ENCODE results near the gene LRMDA. TPM values are rescaled to one million over a fixed set of nuclear protein-coding genes. Genes with fewer than 3 reads are reported as not detected.

LRMDA gene
- total and polyA plus RNA-seq, 10 of the 15 experiments (the other 5 are each of a cell fraction or from before 2014, with no cell fraction given), result 0.07 to 0.54 (median 0.29) TPM; not detected in 4

- Histone ChIP-seq H3K4me2 (ENCODE audit: control insufficient read depth, insufficient read depth) (no peak overlapping the region), H3K4me1 (ENCODE audit: control insufficient read depth, insufficient read depth, low read length) (peaks cover 3% of the 10 kb centered on the region; the same call in 1 of the 2 replicates), H3K79me2 (ENCODE audit: control insufficient read depth, insufficient read depth, low read length) (no peaks in the 10 kb centered on the region), H3K36me3 (ENCODE audit: control insufficient read depth in 2 of 2, insufficient read depth in 2 of 2, low read length in 1 of 2) (no peaks in the 10 kb centered on the region), H3K9ac (ENCODE audit: control insufficient read depth, insufficient read depth, low read length) (no peak overlapping the region), H2AFZ (ENCODE audit: control insufficient read depth, low read depth, low read length) (no peak overlapping the region), H3K4me3 (no peak overlapping the region), H3K27ac (ENCODE audit: control insufficient read depth, insufficient read depth) (no peak overlapping the region), H3K27me3 (replicated peaks in 1 of 2; ENCODE audit: control insufficient read depth in 2 of 2, insufficient read depth in 2 of 2, low read length in 1 of 2) (no peaks in the 10 kb centered on the region), H3K9me3 (replicated peaks; ENCODE audit: control insufficient read depth, insufficient read depth, low read length) (no peaks in the 10 kb centered on the region), H4K20me1 (ENCODE audit: control insufficient read depth, insufficient read depth) (no peaks in the 10 kb centered on the region)
- in situ Hi-C loops (cut with MboI) (no loop called here), intact Hi-C loops (cut with micrococcal nuclease; ENCODE audit: unreplicated experiment) (no loop called here)
- no TSS peak for BruUV-seq (replicated peaks)
- 44% methylated on average over 4 of the region's 4 CpGs for WGBS (ENCODE audit: insufficient coverage, insufficient replicate concordance, low lambda C conversion rate, missing lambda C conversion rate)
- no peak for ATAC-seq
- ChIA-PET CTCF (interaction anchor here (1.0 kb wide), 1 partner anchor 12 kb away, joined by 3 read pairs; no protein-coding TSS in a partner anchor), POLR2A (no interaction called here), RAD21 (ENCODE audit: unreplicated experiment) (interaction anchor here (1.4 kb wide), 1 partner anchor 13 kb away, joined by 3 read pairs; no protein-coding TSS in a partner anchor), SMC1A (ENCODE audit: uncharacterized antibody, unreplicated experiment) (interaction anchor here (1.2 to 2.1 kb wide), 3 partner anchors 12 to 147 kb away, joined by 3 to 8 read pairs (median 3); no protein-coding TSS in a partner anchor)
- TF ChIP-seq MXI1 (IDR thresholded peaks at IDR 0.05; ENCODE audit: low read depth, low read length), result no peak
- no peak for DNase-seq (ENCODE audit: low read depth, low spot score)
- no peak for FAIRE-seq
Observed at GRCh38 chr10:75617485-75618155, 186.2 kb downstream of the LRMDA start.

- Histone ChIP-seq H3K36me3 (ENCODE audit: control insufficient read depth in 2 of 2, insufficient read depth in 2 of 2, low read length in 1 of 2) (no peaks in the 10 kb centered on the region), H3K4me3 (no peak overlapping the region), H3K79me2 (ENCODE audit: control insufficient read depth, insufficient read depth, low read length) (no peaks in the 10 kb centered on the region), H4K20me1 (ENCODE audit: control insufficient read depth, insufficient read depth) (no peaks in the 10 kb centered on the region), H3K9ac (ENCODE audit: control insufficient read depth, insufficient read depth, low read length) (no peak overlapping the region), H3K9me3 (replicated peaks; ENCODE audit: control insufficient read depth, insufficient read depth, low read length) (no peaks in the 10 kb centered on the region), H3K4me1 (ENCODE audit: control insufficient read depth, insufficient read depth, low read length) (no peaks in the 10 kb centered on the region), H3K4me2 (ENCODE audit: control insufficient read depth, insufficient read depth) (no peak overlapping the region), H2AFZ (ENCODE audit: control insufficient read depth, low read depth, low read length) (no peak overlapping the region), H3K27ac (ENCODE audit: control insufficient read depth, insufficient read depth) (no peak overlapping the region), H3K27me3 (replicated peaks in 1 of 2; ENCODE audit: control insufficient read depth in 2 of 2, insufficient read depth in 2 of 2, low read length in 1 of 2) (no peaks in the 10 kb centered on the region)
- CTCF ChIA-PET, result no interaction called here
- WGBS (ENCODE audit: insufficient coverage, insufficient replicate concordance, low lambda C conversion rate, missing lambda C conversion rate), result 39% methylated on average over 3 of the region's 3 CpGs
- RAD21 ChIA-PET (ENCODE audit: unreplicated experiment), result interaction anchor here (0.5 to 1.5 kb wide), 3 partner anchors 10 to 168 kb away, joined by 3 to 5 read pairs (median 3); no protein-coding TSS in a partner anchor
- no peak for ATAC-seq
- BruUV-seq (replicated peaks), result no TSS peak
- FAIRE-seq, result no peak
- SMC1A ChIA-PET (ENCODE audit: uncharacterized antibody, unreplicated experiment), result interaction anchor here (0.6 to 1.7 kb wide), 12 partner anchors 8 to 258 kb away, joined by 3 to 6 read pairs (median 4); partner anchors contain the start of gene ZNF503
- POLR2A ChIA-PET, result interaction anchor here (1.1 kb wide), 1 partner anchor 11 kb away, joined by 3 read pairs; no protein-coding TSS in a partner anchor
- intact Hi-C loops (cut with micrococcal nuclease; ENCODE audit: unreplicated experiment) (no loop called here), in situ Hi-C loops (cut with MboI) (no loop called here)
- no peak for DNase-seq (ENCODE audit: low read depth, low spot score)
- no peak for TF ChIP-seq E4F1 (IDR thresholded peaks at IDR 0.05; ENCODE audit: borderline replicate concordance, partially characterized antibody)
- no peak for TF ChIP-seq ZNF384 (IDR thresholded peaks at IDR 0.05; ENCODE audit: borderline replicate concordance, low read depth, low read length)
Observed at GRCh38 chr10:75619635-75620034, 188.2 kb downstream of the LRMDA start.

Data from GM12878 (cell line).